Osteocyte (in vitro differentiated cells): ENCODE measurements around the gene C2CD4C. TPM values are rescaled to one million over a fixed set of nuclear protein-coding genes. Genes with fewer than 3 reads are reported as not detected.

Experiments used
- DNase-seq: peaks from one replicate; pipeline ENCODE4 v3.0.0; 2021; ENCODE audit warnings: mixed read lengths; ENCODE audit not compliant: unreplicated experiment; ENCODE audit errors: extremely low spot score
- H3K27ac Mint-ChIP-seq: one replicate; pipeline ENCODE4 v1.8.0; 2021; ENCODE audit warnings: mild to moderate bottlenecking, mixed read lengths; ENCODE audit not compliant: unreplicated experiment
- H3K27me3 Mint-ChIP-seq: one replicate; pipeline ENCODE4 v1.8.0; 2021; ENCODE audit warnings: mixed read lengths; ENCODE audit not compliant: unreplicated experiment
- H3K36me3 Mint-ChIP-seq: one replicate; pipeline ENCODE4 v1.8.0; 2021; ENCODE audit warnings: mixed read lengths; ENCODE audit not compliant: unreplicated experiment
- H3K4me1 Mint-ChIP-seq: one replicate; pipeline ENCODE4 v1.8.0; 2021; ENCODE audit warnings: mixed read lengths; ENCODE audit not compliant: unreplicated experiment
- H3K4me3 Mint-ChIP-seq: one replicate; pipeline ENCODE4 v1.8.0; 2021; ENCODE audit warnings: mild to moderate bottlenecking, moderate library complexity, mixed read lengths; ENCODE audit not compliant: unreplicated experiment
- H3K9me3 Mint-ChIP-seq: one replicate; pipeline ENCODE4 v1.8.0; 2021; ENCODE audit warnings: mixed read lengths; ENCODE audit not compliant: unreplicated experiment
- CTCF ChIP-seq: fragments of 200-600 bp; sonication (generic); IDR thresholded peaks from 2 replicates; pipeline ENCODE4 v1.5.0; 2021; ENCODE audit warnings: antibody characterized with exemption, mild to moderate bottlenecking, moderate library complexity
- total RNA-seq: library from RNA; stranded (reverse); gene quantifications from 2 replicates; pipeline ENCODE4 v1.2.1, GENCODE V29; 2021

Gene C2CD4C
- total RNA-seq, 1 donor from 2014 or later = 1.2 TPM

- no peak for TF ChIP-seq CTCF
- Mint-ChIP-seq H3K36me3 (peaks cover 13% of the 10 kb centered on the region), H3K27ac (no peak overlapping the region), H3K4me3 (no peak overlapping the region), H3K27me3 (no peaks in the 10 kb centered on the region), H3K4me1 (no peaks in the 10 kb centered on the region), H3K9me3 (no peaks in the 10 kb centered on the region)
- no peak for DNase-seq
Observed at GRCh38 chr19:438416-438958, 29.5 kb upstream of the C2CD4C start.

GRCh38 chr19:437041-437440 lies 28.1 kb upstream of the C2CD4C start:
- H3K4me1 Mint-ChIP-seq = no peaks in the 10 kb centered on the region
- H3K27me3 Mint-ChIP-seq = no peaks in the 10 kb centered on the region
- no peak for TF ChIP-seq CTCF
- H3K36me3 Mint-ChIP-seq = peaks cover 13% of the 10 kb centered on the region
- no peak overlapping the region for H3K27ac Mint-ChIP-seq
- H3K4me3 Mint-ChIP-seq = no peak overlapping the region
- no peak for DNase-seq
- H3K9me3 Mint-ChIP-seq = no peaks in the 10 kb centered on the region

- Mint-ChIP-seq H3K27ac (no peak overlapping the region), H3K4me1 (no peaks in the 10 kb centered on the region), H3K36me3 (peaks cover 7% of the 10 kb centered on the region), H3K27me3 (no peaks in the 10 kb centered on the region), H3K4me3 (no peak overlapping the region), H3K9me3 (no peaks in the 10 kb centered on the region)
- DNase-seq = no peak
- TF ChIP-seq CTCF = no peak
Observed at GRCh38 chr19:436413-436950, 27.5 kb upstream of the C2CD4C start.

GRCh38 chr19:435707-436412 lies 26.9 kb upstream of the C2CD4C start:
- Mint-ChIP-seq H3K36me3 (peaks cover 9% of the 10 kb centered on the region), H3K27me3 (no peaks in the 10 kb centered on the region), H3K4me3 (no peak overlapping the region), H3K4me1 (no peaks in the 10 kb centered on the region), H3K27ac (no peak overlapping the region), H3K9me3 (no peaks in the 10 kb centered on the region)
- no peak for DNase-seq
- TF ChIP-seq CTCF = no peak

- peaks cover 13% of the 10 kb centered on the region for H3K36me3 Mint-ChIP-seq
- no peaks in the 10 kb centered on the region for H3K9me3 Mint-ChIP-seq
- no peak overlapping the region for H3K27ac Mint-ChIP-seq
- no peak for TF ChIP-seq CTCF
- no peaks in the 10 kb centered on the region for H3K4me1 Mint-ChIP-seq
- no peak for DNase-seq
- H3K27me3 Mint-ChIP-seq = no peaks in the 10 kb centered on the region
- no peak overlapping the region for H3K4me3 Mint-ChIP-seq
Observed at GRCh38 chr19:435056-435706, 26.2 kb upstream of the C2CD4C start.
